UCSD-AML1 (cell line): Measurements from ENCODE around the gene DCUN1D2.
"Not testable (repeated sequence)": the region's sequence is repeated elsewhere in the genome, so short reads cannot be mapped to it uniquely, and the experiment has no call there.

Experiments used
- DNase-seq: peaks from one replicate; lab custom pipeline; 2025; ENCODE audit not compliant: unreplicated experiment; lab: John Stamatoyannopoulos, UW

Gene DCUN1D2

GRCh38 chr13:113491982-113492381 is 1.5 kb upstream of the DCUN1D2 start:
- no peak for DNase-seq

- peak; percentile 38 for DNase-seq
Observed at GRCh38 chr13:113491418-113491883, 940 bp upstream of the DCUN1D2 start.

- DNase-seq = peak; percentile 53
Observed at GRCh38 chr13:113489549-113490495, 689 bp downstream of the DCUN1D2 start.

GRCh38 chr13:113489171-113489548 is 1.4 kb downstream of the DCUN1D2 start:
- no peak for DNase-seq

- no peak for DNase-seq
Observed at GRCh38 chr13:113488283-113488682, 2.2 kb downstream of the DCUN1D2 start.

- DNase-seq = no peak
Observed at GRCh38 chr13:113486698-113487097, 3.8 kb downstream of the DCUN1D2 start.

GRCh38 chr13:113485545-113485944 is 5.0 kb downstream of the DCUN1D2 start:
- DNase-seq = no peak

GRCh38 chr13:113483504-113484293 is 6.8 kb downstream of the DCUN1D2 start:
- DNase-seq = no peak

GRCh38 chr13:113483081-113483480 is 7.4 kb downstream of the DCUN1D2 start:
- DNase-seq = no peak

GRCh38 chr13:113479179-113479578 is 11.3 kb downstream of the DCUN1D2 start:
- DNase-seq = no peak

GRCh38 chr13:113477724-113478123 is 12.8 kb downstream of the DCUN1D2 start:
- DNase-seq = no peak

GRCh38 chr13:113476811-113477210 is 13.7 kb downstream of the DCUN1D2 start:
- DNase-seq = no peak

GRCh38 chr13:113475911-113476310 is 14.6 kb downstream of the DCUN1D2 start:
- DNase-seq = no peak

GRCh38 chr13:113475280-113475679 is 15.2 kb downstream of the DCUN1D2 start:
- no peak for DNase-seq

GRCh38 chr13:113474179-113474578 is 16.3 kb downstream of the DCUN1D2 start:
- no peak for DNase-seq

- no peak for DNase-seq
Observed at GRCh38 chr13:113472355-113473025, 18.0 kb downstream of the DCUN1D2 start.

GRCh38 chr13:113471844-113472243 is 18.7 kb downstream of the DCUN1D2 start:
- DNase-seq = no peak

GRCh38 chr13:113470635-113471163 is 19.8 kb downstream of the DCUN1D2 start:
- not testable (repeated sequence) for DNase-seq

GRCh38 chr13:113470073-113470472 is 20.4 kb downstream of the DCUN1D2 start:
- DNase-seq = no peak

- DNase-seq = no peak
Observed at GRCh38 chr13:113469582-113469981, 20.9 kb downstream of the DCUN1D2 start.
